Tibial nerve (tissue), 4 donors: ENCODE data around the gene TAF1.

Source experiments
- CTCF ChIP-seq, 5 experiments: fragments of 200-600 bp in 3 of 5; fragments of 450-650 bp in 2 of 5; sonication (generic) in 3 of 5; IDR thresholded peaks; one replicate each; pipeline ENCODE4 v1.5.1; 2016 to 2019; ENCODE audit warnings: antibody characterized with exemption in 5 of 5, mild to moderate bottlenecking in 3 of 5, moderate library complexity in 2 of 5
- EP300 ChIP-seq, 2 donors: sonication (generic); formaldehyde crosslinking; IDR thresholded peaks; one replicate each; pipeline ENCODE4 v1.6.1; 2017; ENCODE audit warnings: antibody characterized with exemption in 2 of 2, mild to moderate bottlenecking in 1 of 2
- POLR2A ChIP-seq, 2 donors: fragments of 450-650 bp; IDR thresholded peaks; one replicate each; pipeline ENCODE4 v1.6.1; 2017; ENCODE audit warnings: antibody characterized with exemption in 2 of 2, mild to moderate bottlenecking in 2 of 2, moderate library complexity in 2 of 2

DNA sequence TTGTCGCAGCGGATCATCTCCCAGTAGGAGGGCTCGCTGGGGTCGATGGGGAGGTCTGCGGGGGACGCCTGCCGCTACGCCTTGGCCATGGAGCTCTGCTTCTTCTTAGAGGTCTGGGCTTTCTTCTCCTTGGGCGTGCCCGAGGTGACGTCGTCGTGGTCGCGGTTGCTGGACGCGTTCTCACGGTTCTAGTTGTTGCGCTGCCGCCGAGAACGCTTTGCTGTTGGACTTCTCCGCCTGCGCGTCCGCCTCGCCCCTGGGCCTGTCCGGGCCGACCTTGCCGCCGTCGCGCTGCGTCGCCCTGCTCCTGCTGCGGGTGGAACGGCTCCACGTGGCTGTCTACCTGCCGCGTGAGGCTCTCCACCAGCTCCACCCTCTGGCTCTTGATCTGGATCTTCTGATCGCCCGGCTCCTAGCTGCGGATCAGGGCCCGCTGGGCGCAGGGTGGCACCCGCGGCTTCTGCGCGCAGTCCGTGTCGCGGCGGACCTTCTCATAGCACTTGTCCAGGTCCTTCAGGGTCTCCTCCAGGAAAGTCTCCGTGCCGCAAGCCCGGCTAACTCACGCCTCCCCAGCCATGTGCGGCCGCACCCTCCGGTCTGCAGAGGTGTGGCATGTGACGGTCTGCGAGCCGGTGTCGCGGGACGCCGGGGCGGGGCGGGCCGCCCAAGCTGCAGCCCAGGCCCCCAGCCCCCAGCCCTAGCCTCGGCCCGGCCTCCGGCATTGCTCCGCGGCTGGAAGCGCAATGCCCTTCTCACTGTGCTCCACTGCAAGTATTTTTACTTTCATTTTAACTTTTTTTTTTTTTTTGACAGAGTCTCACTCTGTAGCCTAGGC is 126.3 kb downstream of the TAF1 start:
- TF ChIP-seq CTCF (IDR thresholded peaks at IDR 0.05): no peak
- TF ChIP-seq POLR2A (IDR thresholded peaks at IDR 0.05): no peak
- no peak for TF ChIP-seq EP300 (IDR thresholded peaks at IDR 0.05)
